B cell (primary cell): ENCODE measurements around the gene LYPD5.

Experiments used
- CTCF ChIP-seq: fragments of 200-600 bp; IDR thresholded peaks from one replicate; pipeline ENCODE4 v1.8.0; 2022; ENCODE audit warnings: antibody characterized with exemption, mild to moderate bottlenecking
- EZH2 ChIP-seq: IDR thresholded peaks from 2 replicates; pipeline ENCODE4 v1.6.1; 2012; ENCODE audit warnings: borderline replicate concordance, low read depth, mild to moderate bottlenecking, moderate library complexity, low read length; ENCODE audit not compliant: insufficient read depth, poor library complexity, severe bottlenecking

- TF ChIP-seq CTCF (no peak), EZH2 (no peak)
These were observed 4.2 kb downstream of the LYPD5 start for GRCh38 chr19:43798026-43798545.
